IPS DF 6.9 (cell line): Measurements from ENCODE around the gene CCDC187.

Experiments
- DNase-seq: peaks from one replicate; pipeline ENCODE4 v3.0.0-alpha.2; 2013; ENCODE audit warnings: low read depth, low spot score
- H3K27ac ChIP-seq: one replicate; pipeline ENCODE4 v1.5.1; 2013; ENCODE audit warnings: low read length, control low read depth
- H3K27me3 ChIP-seq: 2 replicates; pipeline ENCODE4 v1.6.1; 2013; ENCODE audit warnings: mild to moderate bottlenecking, low read length; ENCODE audit not compliant: control insufficient read depth, insufficient read depth
- H3K36me3 ChIP-seq: 2 replicates; pipeline ENCODE4 v1.6.1; 2013; ENCODE audit warnings: low read length; ENCODE audit not compliant: control insufficient read depth, insufficient read depth
- H3K4me1 ChIP-seq: 2 replicates; pipeline ENCODE4 v1.6.1; 2013; ENCODE audit warnings: low read length; ENCODE audit not compliant: control insufficient read depth, insufficient read depth
- H3K4me3 ChIP-seq: 2 replicates; pipeline ENCODE4 v1.5.1; 2013; ENCODE audit warnings: mild to moderate bottlenecking, low read length
- H3K9me3 ChIP-seq: 2 replicates; pipeline ENCODE4 v1.6.1; 2013; ENCODE audit warnings: low read length, inconsistent platforms; ENCODE audit not compliant: control insufficient read depth, insufficient read depth
- WGBS: extraction: QIAGEN DNeasy Blood & Tissue Kit; methylation state at CpG from one replicate; pipeline ENCODE4 v1.1.7; 2013; ENCODE audit warnings: mixed read lengths, missing lambda C conversion rate; ENCODE audit not compliant: insufficient read length, insufficient coverage; 5-methylcytosine and 5-hydroxymethylcytosine counted together

The CCDC187 gene

DNA sequence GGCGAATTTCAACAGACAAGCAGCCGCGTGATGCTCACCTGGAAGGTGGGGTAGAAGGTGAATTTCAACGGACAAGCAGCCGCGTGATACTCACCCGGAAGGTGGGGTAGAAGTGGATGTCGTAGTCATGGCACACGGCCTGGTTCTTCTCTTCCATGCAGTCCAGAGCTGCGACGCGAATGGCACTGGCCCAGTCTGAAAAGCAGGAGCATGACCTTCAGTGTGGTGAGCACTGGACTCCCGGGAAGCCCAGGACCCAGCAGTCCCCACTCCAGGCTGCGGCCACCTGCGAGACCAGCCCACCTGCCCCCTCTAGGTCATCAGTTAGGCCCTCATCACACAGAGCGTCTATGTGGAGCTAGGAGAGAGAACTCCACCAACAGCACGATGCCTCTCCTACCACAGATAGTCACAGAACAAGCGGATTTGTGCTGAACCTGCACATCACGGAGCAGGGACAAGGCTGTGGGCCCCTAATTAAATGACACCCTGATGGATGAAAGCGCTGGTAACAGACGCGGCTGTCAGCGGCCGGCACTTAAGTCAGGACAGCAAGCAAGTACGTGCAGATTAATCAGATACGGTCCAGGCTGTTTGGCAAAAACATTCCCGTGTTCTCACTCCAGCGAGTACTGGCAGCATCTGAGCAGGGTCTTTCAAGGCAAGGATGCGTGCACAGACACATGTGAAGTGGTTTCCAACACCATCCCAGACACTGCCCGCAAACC, 77.0 kb downstream of the CCDC187 start:
- H3K4me1 ChIP-seq = no peaks in the 10 kb centered on the region
- no CpG with 5 or more reads among the region's 30 CpGs for WGBS
- no peak for DNase-seq
- H3K27me3 ChIP-seq = no peaks in the 10 kb centered on the region
- no peaks in the 10 kb centered on the region for H3K9me3 ChIP-seq
- H3K36me3 ChIP-seq = peaks cover 10% of the 10 kb centered on the region
- no peak overlapping the region for H3K4me3 ChIP-seq
- no peak overlapping the region for H3K27ac ChIP-seq

DNA sequence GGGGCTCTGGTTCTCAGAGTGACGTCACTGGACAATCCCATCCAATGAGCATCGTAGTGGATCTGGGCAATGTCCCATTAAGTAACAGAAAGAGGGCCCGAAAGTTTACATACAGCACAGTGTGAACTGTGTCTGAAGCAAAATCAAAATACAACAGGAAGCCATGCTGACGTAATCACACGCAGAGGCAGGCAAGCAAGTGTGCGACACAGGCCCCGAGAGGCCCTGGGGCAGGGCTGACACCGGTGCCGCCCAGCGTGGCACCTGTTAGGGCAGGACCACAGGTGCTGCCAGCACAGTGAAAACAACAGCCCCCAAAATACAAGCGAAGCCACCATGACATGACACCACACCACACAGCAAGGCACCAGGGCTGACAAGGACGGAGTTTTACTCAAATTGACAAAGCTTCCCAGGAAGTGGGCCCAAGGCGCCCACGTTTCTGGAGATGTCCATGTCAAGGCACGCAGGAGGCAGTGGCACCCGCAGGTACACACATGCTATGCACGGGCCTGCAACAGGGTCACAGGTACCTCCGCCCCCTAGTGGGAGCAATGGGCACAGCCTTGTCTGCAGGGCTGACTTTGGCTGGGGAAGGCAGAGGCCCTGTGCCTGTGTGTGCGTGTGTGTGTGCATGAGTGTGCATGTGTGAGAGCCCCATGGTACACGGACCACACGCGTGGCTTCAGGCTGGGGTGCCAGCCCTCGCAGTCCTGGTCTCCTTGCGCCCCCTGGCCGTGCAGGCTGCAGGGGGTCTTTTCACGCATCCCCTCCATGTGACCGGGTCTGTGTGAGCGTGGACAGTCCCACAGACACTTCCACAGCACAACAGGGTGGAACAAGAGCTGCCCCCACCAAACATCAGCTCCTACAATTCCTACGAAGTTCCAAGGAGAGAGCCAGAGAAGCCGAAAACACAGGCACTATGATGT, 77.9 kb downstream of the CCDC187 start:
- DNase-seq = no peak
- WGBS = no CpG with 5 or more reads among the region's 30 CpGs
- no peak overlapping the region for H3K27ac ChIP-seq
- no peak overlapping the region for H3K4me3 ChIP-seq
- no peaks in the 10 kb centered on the region for H3K27me3 ChIP-seq
- H3K36me3 ChIP-seq = peaks cover 8% of the 10 kb centered on the region
- H3K9me3 ChIP-seq = no peaks in the 10 kb centered on the region
- H3K4me1 ChIP-seq = no peaks in the 10 kb centered on the region

DNA sequence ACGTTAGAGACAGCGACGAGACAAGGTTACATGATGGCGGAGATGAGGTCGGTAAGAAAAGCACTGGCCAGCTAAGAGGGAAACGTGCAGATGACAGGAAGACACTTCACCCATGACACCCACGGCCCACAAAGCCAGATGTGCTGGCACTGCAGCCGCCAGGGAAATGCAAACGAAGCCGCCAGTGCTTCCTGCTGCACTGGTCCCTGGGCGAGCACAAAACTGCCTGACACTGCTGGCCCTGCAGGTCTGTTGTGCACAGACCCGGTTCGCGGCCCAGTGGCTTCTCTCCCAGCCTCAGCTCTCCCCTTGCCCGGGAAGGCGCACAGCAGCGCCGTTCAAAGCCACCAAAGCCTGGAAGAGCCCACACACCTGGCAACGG, 78.5 kb downstream of the CCDC187 start:
- no CpG with 5 or more reads among the region's 19 CpGs for WGBS

DNA sequence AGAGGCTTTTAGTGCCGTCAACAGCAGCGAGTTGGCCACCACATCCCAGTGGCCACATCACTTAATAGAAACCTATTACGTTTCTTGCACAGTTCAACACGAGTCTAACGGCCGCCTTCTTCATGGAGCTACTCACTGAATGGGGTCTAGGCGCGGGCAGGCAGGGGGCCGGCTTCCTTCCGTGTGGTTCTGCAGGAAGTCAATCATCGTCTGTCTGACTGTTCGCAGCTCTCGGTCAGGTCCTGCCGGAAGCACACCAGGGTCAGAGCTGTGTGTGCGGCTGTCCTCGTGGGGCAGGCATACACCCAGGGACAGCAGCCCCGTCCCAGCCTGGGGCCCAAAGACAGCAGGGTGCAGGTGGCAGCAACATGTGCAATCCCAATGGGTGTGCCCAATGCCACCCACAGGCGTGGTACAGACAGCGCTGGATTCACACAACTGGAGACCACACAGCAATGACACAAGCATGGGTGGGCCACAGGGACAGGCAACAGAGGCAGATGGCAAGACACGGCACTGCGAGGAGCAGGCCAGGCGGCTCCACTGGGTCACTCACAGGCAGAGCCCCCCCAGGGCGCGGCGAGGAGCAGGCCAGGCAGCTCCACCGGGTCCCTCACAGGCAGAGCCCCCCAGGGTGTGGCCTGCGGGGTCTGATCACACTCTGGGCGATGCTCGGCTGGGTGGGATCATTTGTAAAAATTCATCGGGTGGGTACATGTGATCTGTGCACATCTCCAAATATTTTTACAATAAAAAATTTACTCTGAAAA, 79.8 kb downstream of the CCDC187 start:
- H3K27ac ChIP-seq = no peak overlapping the region

More for the DNA sequence above, 78.5 kb downstream of the CCDC187 start:
- H3K4me3 ChIP-seq = no peak overlapping the region
- no peak overlapping the region for H3K27ac ChIP-seq
- DNase-seq = no peak
- H3K9me3 ChIP-seq = no peaks in the 10 kb centered on the region
- H3K4me1 ChIP-seq = no peaks in the 10 kb centered on the region
- peaks cover 8% of the 10 kb centered on the region for H3K36me3 ChIP-seq
- H3K27me3 ChIP-seq = no peaks in the 10 kb centered on the region

DNA sequence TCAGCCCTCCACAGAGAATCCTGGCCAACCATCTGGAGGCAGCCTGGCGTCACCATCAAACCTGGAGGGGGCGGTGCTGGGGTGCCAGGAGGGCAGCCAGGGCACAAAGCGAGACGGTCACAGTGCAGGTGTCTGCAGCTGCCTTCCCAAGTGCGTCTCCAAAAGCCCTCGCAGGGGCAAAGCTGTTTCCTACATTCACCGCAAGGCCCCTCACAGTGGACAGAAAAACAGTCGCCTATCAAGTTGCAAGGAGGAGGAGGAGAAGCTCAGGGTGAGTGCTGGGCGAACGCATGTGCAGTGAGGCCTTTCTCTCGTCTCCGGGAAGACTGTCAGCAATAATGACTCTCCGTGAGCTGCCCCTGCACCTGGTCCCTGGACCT, 81.0 kb downstream of the CCDC187 start:
- Histone ChIP-seq H3K9me3 (no peaks in the 10 kb centered on the region), H3K4me3 (no peak overlapping the region), H3K27ac (no peak overlapping the region), H3K4me1 (no peaks in the 10 kb centered on the region; the same call in 1 of the 2 replicates), H3K36me3 (peaks cover 8% of the 10 kb centered on the region), H3K27me3 (no peaks in the 10 kb centered on the region)
- DNase-seq = no peak
- whole genome bisulfite sequencing = no CpG with 5 or more reads among the region's 13 CpGs

More for the DNA sequence above, 79.8 kb downstream of the CCDC187 start:
- no peaks in the 10 kb centered on the region for H3K9me3 ChIP-seq
- H3K4me3 ChIP-seq = no peak overlapping the region
- H3K27me3 ChIP-seq = no peaks in the 10 kb centered on the region
- peaks cover 8% of the 10 kb centered on the region for H3K36me3 ChIP-seq
- DNase-seq = no peak
- WGBS = no CpG with 5 or more reads among the region's 30 CpGs
- no peaks in the 10 kb centered on the region for H3K4me1 ChIP-seq

DNA sequence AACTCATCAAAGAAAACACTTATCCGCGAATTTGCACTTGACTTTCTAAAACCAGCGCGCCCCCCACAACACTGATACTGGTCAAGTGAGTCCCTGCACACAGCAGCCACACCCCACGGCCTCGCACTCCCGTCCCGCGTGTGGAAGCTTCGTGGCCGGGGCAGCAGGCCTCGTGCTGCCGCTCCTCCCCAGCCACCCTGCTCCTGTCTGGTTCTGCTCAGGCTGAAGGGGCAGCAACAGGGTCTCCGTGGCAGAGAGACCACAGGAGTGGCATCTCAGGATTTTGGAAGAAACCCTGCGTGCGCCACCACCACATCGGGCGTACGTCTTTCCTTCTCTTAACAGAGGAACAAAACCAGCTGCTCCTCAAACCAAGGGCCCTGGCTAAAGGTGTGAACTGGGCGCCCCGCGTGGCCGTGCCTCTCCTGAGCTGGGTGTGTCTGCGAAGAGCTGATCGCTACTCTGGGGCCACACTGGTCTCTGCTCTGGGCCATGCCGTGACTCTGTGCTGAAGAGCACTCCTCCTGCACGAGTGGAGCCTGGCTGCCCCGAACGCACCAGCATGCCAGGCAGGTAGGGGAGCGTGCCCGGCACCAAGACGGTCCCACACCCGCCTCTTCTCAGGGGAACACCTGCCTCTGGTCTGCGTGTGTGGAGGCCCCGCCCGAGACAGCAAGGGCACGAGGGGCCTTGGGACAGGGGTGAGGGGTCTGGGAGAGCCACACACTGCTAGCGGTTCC, 81.6 kb downstream of the CCDC187 start:
- whole genome bisulfite sequencing = no CpG with 5 or more reads among the region's 38 CpGs
- Histone ChIP-seq H3K27me3 (no peaks in the 10 kb centered on the region), H3K36me3 (peaks cover 8% of the 10 kb centered on the region), H3K9me3 (no peaks in the 10 kb centered on the region), H3K4me1 (no peaks in the 10 kb centered on the region; the same call in 1 of the 2 replicates), H3K27ac (no peak overlapping the region), H3K4me3 (no peak overlapping the region)
- DNase-seq = no peak

DNA sequence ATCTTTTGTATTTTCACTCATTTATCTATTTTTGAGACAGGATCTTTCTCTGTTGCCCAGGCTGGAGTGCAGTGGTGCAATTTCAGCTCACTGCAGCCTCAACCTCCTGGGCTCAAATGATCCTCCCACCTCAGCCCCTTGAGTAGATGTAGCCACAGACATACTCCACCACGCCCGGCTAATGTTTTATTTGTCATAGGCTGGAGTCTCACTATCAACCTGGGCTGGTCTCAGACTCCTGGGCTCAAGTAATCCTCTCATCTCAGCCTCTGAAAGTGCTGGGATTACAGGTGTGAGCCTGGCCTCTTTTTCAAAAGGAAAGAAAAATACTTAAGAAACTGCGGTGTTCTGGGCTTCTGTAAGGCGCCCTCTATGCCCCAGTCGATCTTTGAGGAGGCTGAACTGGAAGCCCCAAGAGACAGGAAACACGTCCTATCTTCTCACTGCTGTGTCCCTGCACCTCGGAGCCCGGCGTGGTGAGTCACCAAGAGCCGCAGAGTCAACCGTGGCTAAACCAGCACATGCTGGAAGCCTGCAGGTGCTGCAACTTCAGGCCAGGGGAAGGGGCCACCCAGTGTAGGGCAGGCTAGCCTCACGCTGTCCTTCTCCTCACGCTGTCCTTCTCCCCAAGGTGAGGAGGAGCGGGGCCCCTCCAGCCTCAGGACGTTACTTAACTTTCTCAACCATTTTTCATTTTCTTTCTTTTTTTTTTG, 83.7 kb downstream of the CCDC187 start:
- no CpG with 5 or more reads among the region's 15 CpGs for WGBS

DNA sequence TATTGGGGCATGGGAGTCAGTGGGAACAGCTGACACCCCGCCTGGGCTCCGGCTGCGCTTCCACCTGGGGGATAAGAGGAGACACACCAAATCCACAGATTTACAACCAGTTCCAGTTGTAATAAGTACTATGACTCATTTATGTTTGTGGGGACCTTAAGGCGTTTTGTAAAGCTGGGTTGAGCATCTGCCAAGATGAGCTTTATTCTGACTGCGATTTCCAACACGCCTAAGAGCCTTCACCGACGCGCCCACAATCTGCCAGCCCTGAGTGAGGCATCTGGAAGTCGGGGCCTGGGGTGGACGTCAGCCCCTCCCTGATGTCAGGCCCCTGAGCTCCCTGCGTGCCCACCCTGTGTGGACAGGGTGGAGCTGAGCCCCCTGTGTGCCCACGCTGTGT, 84.6 kb downstream of the CCDC187 start:
- Histone ChIP-seq H3K9me3 (no peaks in the 10 kb centered on the region), H3K4me3 (no peak overlapping the region), H3K27ac (no peak overlapping the region), H3K27me3 (no peaks in the 10 kb centered on the region), H3K4me1 (peaks cover 2% of the 10 kb centered on the region; the same call in 1 of the 2 replicates), H3K36me3 (peaks cover 19% of the 10 kb centered on the region)
- WGBS = no CpG with 5 or more reads among the region's 13 CpGs
- no peak for DNase-seq

More for the DNA sequence above, 83.7 kb downstream of the CCDC187 start:
- Histone ChIP-seq H3K4me3 (no peak overlapping the region; the same call in 1 of the 2 replicates), H3K36me3 (peaks cover 11% of the 10 kb centered on the region), H3K27ac (no peak overlapping the region), H3K9me3 (no peaks in the 10 kb centered on the region), H3K4me1 (peaks cover 2% of the 10 kb centered on the region; the same call in 1 of the 2 replicates), H3K27me3 (no peaks in the 10 kb centered on the region)
- no peak for DNase-seq

DNA sequence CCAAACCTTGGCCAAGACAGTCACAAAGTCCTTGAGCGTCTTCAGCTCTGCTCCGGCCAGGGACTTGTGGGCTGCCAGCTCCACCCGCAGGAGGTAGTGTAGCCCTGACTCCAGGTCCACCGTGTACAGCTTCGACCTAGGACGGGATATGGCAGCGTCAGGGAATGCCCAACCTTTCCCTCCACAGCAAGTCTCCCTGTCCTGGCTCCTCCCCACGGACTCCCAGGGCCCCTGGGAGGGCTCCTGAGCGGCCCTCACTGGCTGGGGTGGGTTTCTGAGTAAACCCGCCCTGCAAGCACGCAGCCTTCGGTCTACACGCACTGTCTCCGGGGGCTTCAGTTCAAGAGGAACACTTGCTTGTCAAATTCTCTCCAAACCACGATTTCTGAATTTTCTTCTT, 85.2 kb downstream of the CCDC187 start:
- Histone ChIP-seq H3K4me3 (no peak overlapping the region), H3K4me1 (peaks cover 2% of the 10 kb centered on the region; the same call in 1 of the 2 replicates), H3K27me3 (no peaks in the 10 kb centered on the region), H3K27ac (no peak overlapping the region), H3K36me3 (peaks cover 21% of the 10 kb centered on the region), H3K9me3 (no peaks in the 10 kb centered on the region)
- DNase-seq = no peak
- WGBS = no CpG with 5 or more reads among the region's 15 CpGs
